Subcutaneous abdominal adipose tissue (tissue), 5 donors: ENCODE measurements around the gene RNF169.

Experiments used
- H3K27ac ChIP-seq: one replicate; pipeline ENCODE4 v1.7.0; 2013; ENCODE audit warnings: low read depth, mild to moderate bottlenecking, inconsistent platforms, low read length, moderate library complexity
- H3K27me3 ChIP-seq, 5 donors: one replicate each; pipeline ENCODE4 v1.7.0; 2013; ENCODE audit warnings: low read length in 5 of 5, inconsistent platforms in 1 of 5; ENCODE audit not compliant: control insufficient read depth in 5 of 5, insufficient read depth in 4 of 5
- H3K36me3 ChIP-seq, 5 donors: one replicate each; pipeline ENCODE4 v1.7.0; 2013; ENCODE audit warnings: low read length in 5 of 5; ENCODE audit not compliant: control insufficient read depth in 5 of 5, insufficient read depth in 5 of 5
- H3K4me1 ChIP-seq, 5 donors: one replicate each; pipeline ENCODE4 v1.7.0; 2013; ENCODE audit warnings: low read length in 5 of 5, mild to moderate bottlenecking in 3 of 5, moderate library complexity in 1 of 5; ENCODE audit not compliant: control insufficient read depth in 5 of 5, insufficient read depth in 5 of 5
- H3K4me3 ChIP-seq, 5 donors: one replicate each; pipeline ENCODE4 v1.7.0; 2013; ENCODE audit warnings: low read length in 5 of 5, low read depth in 1 of 5
- H3K9ac ChIP-seq, 5 donors: one replicate each; pipeline ENCODE4 v1.7.0; 2013; ENCODE audit warnings: low read length in 5 of 5, mild to moderate bottlenecking in 4 of 5, moderate library complexity in 3 of 5
- H3K9me3 ChIP-seq, 5 donors: one replicate each; pipeline ENCODE4 v1.7.0; 2013; ENCODE audit warnings: low read length in 5 of 5; ENCODE audit not compliant: control insufficient read depth in 5 of 5
- donor health status: healthy.
- donor health status: healthy.
- donor health status: healthy.
- donor health status: healthy.
- donor health status: healthy.

The RNF169 gene

DNA sequence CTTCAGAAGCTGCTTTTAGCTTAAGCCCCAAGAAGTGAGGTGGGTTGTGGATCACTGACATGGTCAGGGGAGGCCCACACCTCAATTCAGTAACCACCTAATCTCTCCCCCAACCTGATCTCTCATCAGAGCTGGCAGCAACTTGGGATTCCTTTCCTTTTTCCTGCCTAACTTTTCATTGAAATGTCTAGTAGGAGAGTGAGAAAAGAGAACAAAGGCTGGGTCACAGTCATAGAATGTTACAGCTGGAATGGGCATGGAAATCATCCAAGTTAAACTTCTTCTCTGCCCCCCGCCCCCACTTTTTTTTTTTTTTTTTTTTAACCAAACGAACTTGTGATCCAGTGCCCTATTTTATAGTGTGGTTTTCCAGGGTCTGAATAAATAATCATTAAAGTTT is 91.8 kb downstream of the RNF169 start:
- no peaks in the 10 kb centered on the region for H3K4me1 ChIP-seq
- H3K27ac ChIP-seq = no peak overlapping the region
- H3K4me3 ChIP-seq = no peak overlapping the region
- H3K36me3 ChIP-seq = peaks cover 29 to 69% (median 54%) of the 10 kb centered on the region in 5 donors
- no peak overlapping the region for H3K9ac ChIP-seq
- no peaks in the 10 kb centered on the region for H3K9me3 ChIP-seq
- no peaks in the 10 kb centered on the region for H3K27me3 ChIP-seq

DNA sequence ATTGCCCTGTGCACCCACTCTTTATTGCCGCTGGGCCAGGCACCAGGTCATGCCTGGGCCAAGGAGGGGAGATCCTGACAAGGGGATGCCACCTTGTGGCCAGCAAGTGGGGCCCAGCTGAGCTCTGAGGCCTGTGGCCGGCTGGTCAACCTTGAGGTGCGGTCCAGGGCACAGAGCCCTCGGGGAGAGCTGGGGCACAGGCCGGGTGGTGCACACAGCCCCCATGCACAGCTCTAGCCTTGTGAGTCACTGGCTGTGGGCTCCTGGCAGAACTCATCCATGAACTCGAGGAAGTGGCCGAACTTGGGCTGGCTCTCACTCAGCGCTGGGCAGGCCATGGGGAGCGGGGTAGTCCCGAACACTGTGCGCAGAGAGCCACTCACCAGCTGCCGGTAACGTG is 94.3 kb downstream of the RNF169 start:
- Histone ChIP-seq H3K4me1 (no peaks in the 10 kb centered on the region), H3K9ac (no peak overlapping the region), H3K4me3 (no peak overlapping the region), H3K27ac (no peak overlapping the region), H3K36me3 (peaks cover 17 to 58% (median 46%) of the 10 kb centered on the region in 5 donors), H3K27me3 (no peaks in the 10 kb centered on the region), H3K9me3 (no peaks in the 10 kb centered on the region)

DNA sequence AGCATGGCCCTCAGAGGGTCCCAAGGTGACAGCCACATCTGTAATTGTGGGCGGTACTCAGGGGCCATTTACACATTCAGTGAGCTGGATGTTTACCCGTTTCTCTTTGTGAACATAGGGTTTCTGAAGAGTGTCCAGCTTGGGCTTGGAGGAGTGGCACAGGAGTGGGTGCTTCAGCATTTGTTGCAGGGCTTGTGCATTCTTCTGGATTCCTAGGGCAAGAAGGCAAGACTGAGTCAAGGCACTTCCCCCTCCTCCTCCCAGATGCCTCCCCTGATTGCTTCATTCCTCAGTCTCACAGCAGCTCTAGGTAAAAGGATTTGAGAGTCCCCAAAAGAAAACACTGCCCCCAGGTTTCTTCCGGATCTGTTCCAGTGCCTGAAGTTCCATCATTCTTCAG is 95.4 kb downstream of the RNF169 start:
- no peak overlapping the region for H3K4me3 ChIP-seq
- no peak overlapping the region for H3K27ac ChIP-seq
- peaks cover 9 to 54% (median 47%) of the 10 kb centered on the region in 5 donors for H3K36me3 ChIP-seq
- no peak overlapping the region for H3K9ac ChIP-seq
- H3K9me3 ChIP-seq = no peaks in the 10 kb centered on the region
- no peaks in the 10 kb centered on the region for H3K4me1 ChIP-seq
- H3K27me3 ChIP-seq = no peaks in the 10 kb centered on the region

DNA sequence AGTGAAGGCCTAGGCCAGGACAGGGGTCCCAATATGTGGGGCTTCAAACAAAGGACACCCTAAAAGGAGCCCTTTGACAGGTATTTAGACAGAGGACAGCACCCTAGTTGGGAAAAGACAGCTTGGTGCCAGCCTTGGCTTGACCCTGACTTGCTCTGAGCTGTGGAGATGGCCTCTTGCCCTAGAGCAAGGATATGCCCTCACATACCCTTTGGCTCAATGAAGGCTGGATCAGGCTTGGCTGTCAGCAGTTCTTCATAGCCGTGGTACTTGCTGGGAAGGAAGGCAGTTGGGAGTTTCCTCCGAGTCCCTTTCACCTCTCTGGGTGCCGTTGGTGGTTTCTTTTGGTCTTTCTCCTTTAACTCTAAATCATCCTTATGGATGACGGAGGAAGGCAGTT is 96.2 kb downstream of the RNF169 start:
- Histone ChIP-seq H3K4me1 (no peaks in the 10 kb centered on the region), H3K36me3 (peaks cover 9 to 60% (median 47%) of the 10 kb centered on the region in 5 donors), H3K9ac (no peak overlapping the region), H3K4me3 (no peak overlapping the region), H3K27ac (no peak overlapping the region), H3K9me3 (no peaks in the 10 kb centered on the region), H3K27me3 (no peaks in the 10 kb centered on the region)

DNA sequence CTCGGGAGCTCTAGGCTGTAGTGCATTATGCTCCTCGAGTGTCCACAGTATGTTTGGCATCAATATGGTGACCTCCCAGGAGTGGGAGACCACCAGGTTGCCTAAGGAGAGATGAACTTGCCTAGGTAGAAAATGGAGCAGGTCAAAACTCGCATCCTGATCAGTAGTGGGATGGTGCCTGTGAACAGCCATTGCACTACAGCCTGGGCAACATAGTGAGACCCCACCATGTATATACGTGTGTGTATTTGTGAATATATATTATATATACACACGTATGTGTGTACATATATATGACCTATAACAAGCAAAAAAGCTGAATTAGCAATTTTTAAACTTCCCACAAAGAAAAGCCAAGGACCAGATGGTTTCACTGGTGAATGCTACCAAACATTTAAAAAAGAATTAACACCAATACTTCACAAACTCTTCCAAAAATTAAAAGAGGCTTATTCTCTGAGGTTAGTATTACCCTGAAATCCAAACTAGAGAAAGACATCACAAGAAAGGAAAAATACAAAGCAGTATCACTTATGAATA is 97.4 kb downstream of the RNF169 start:
- no peak overlapping the region for H3K27ac ChIP-seq
- no peak overlapping the region for H3K4me3 ChIP-seq
- no peaks in the 10 kb centered on the region for H3K27me3 ChIP-seq
- peaks cover 9 to 63% (median 49%) of the 10 kb centered on the region in 5 donors for H3K36me3 ChIP-seq
- H3K9ac ChIP-seq = no peak overlapping the region
- H3K4me1 ChIP-seq = no peaks in the 10 kb centered on the region
- no peaks in the 10 kb centered on the region for H3K9me3 ChIP-seq

DNA sequence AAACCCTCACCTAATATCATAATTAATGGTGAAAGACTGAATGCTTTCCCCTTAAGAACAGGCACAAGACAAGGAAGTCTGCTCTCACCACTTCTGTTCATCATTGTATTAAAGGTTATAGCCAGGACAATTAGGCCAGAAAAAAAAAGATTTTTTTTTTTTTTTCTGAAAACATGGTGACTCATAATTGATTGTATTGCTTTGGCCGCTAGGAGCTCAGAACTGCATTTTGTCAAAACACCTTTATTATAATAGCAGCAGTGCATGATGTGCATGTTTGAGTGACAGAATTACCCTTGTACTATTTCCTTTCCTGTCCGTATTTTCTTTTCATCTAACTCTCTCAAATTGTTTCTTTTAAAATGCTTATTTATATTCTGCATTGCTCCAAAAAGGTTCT is 98.1 kb downstream of the RNF169 start:
- H3K9ac ChIP-seq = no peak overlapping the region
- H3K27me3 ChIP-seq = no peaks in the 10 kb centered on the region
- no peaks in the 10 kb centered on the region for H3K4me1 ChIP-seq
- no peak overlapping the region for H3K27ac ChIP-seq
- peaks cover 6 to 65% (median 55%) of the 10 kb centered on the region in 5 donors for H3K36me3 ChIP-seq
- no peaks in the 10 kb centered on the region for H3K9me3 ChIP-seq
- H3K4me3 ChIP-seq = no peak overlapping the region

DNA sequence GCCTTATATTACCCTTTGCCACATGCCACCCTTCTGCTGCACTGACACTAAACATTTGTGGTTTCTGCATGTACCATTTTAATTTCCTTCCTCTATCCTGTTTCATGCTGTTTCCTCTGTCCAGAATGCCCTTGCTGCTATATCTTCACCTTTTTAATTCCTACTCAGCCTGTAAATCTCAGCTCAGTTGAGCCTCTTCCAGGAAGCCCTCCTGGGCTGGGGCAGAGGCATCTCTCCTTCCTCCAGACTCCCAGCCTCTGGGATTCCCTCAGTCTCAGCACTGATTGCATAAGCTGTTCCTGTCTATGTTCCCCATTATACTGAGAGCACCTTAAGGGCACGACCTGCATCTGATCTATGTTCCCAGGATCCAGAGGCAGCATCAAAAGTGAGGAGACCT is 98.7 kb downstream of the RNF169 start:
- Histone ChIP-seq H3K4me1 (no peaks in the 10 kb centered on the region), H3K9ac (no peak overlapping the region), H3K36me3 (peaks cover 3 to 65% (median 54%) of the 10 kb centered on the region in 5 donors), H3K4me3 (no peak overlapping the region), H3K9me3 (no peaks in the 10 kb centered on the region), H3K27ac (no peak overlapping the region), H3K27me3 (no peaks in the 10 kb centered on the region)

DNA sequence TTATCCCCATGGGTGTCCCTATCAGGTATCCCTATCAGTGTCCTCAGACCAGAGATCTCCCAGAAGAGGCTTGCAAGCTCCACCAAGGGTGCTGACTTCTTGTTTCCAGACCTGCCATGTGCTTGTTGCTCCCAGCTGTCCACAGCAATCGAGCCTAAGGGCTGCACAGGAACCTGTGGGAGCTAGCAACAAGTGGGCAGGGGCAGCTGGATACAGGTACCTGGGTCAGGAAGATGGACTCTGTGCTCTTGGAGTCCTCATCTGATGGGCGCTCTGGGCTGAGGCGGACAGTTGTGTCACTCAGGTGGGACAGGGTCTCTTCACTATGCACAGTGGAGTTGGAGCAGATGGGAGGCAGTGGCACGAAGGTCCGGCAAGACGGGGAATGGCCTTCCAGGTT is 99.2 kb downstream of the RNF169 start:
- Histone ChIP-seq H3K4me1 (no peaks in the 10 kb centered on the region), H3K9ac (no peak overlapping the region), H3K27me3 (no peaks in the 10 kb centered on the region), H3K36me3 (peaks cover 0 to 64% (median 52%) of the 10 kb centered on the region in 5 donors), H3K9me3 (no peaks in the 10 kb centered on the region), H3K27ac (no peak overlapping the region), H3K4me3 (no peak overlapping the region)

DNA sequence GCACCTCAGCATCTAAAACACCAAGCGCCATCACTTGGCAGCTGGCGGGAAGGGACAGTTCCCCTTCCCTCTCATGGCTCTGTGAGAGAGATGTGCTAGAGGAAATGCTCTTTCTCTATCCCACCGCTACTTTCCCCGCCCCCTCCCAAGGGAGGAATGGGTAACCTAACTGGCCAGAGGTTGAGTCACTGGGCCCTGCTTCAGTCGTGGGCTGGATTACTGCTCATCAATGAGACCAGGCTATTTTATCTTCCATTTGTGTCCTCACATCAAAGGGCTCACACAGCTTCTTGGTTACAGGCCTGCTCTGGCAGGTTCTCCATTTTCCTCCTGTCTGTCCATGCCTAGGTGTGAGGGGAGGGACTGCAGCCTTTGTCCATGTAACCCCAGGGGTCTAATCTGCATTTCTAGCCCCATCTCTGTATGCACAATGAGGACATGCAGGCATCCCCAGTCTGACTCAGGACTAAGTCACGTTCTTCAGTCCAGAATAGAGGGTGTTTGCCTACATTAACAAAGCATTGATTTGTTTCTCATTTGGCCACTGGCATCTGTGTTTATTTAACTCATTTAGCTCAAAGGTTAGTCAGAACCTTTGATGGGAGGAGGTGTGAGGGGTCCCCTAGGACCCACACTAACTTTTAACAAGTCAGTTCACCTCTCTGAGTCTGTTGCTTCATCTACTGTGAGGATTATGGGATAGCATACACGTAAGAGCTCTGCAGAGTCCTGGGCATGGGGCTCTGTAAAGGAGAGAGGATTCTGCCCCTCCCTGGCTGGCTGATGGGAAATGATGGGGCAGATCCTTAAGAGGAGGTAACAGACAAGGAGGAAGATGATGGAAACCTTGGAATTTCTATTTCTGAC is 101.1 kb downstream of the RNF169 start:
- H3K9ac ChIP-seq = no peak overlapping the region
- no peaks in the 10 kb centered on the region for H3K4me1 ChIP-seq
- H3K27me3 ChIP-seq = no peaks in the 10 kb centered on the region
- peaks cover 0 to 50% (median 36%) of the 10 kb centered on the region in 5 donors for H3K36me3 ChIP-seq
- no peak overlapping the region for H3K4me3 ChIP-seq
- H3K9me3 ChIP-seq = no peaks in the 10 kb centered on the region
- no peak overlapping the region for H3K27ac ChIP-seq

DNA sequence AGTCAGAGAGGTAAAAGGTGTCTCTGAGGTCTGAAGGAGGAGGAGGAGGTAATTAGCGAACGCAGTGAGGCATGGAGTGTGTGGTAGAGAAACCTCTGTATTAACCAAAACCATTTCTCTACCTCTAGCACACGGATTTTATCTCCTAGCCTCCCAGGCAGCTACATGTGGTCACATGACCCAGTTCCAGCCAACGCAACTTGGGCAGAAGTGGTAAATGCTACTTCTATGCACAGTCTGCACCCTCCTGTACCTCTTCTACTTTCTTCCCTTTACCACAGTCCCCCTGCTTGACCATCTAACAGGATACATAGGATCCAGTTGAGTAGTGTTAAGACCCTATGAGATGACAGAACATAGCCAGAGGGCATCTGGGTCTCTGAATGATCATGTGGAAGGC is 104.6 kb downstream of the RNF169 start:
- Histone ChIP-seq H3K27me3 (no peaks in the 10 kb centered on the region), H3K4me1 (no peaks in the 10 kb centered on the region), H3K27ac (no peak overlapping the region), H3K36me3 (peaks cover 10 to 51% (median 29%) of the 10 kb centered on the region in 5 donors), H3K9ac (no peak overlapping the region), H3K9me3 (no peaks in the 10 kb centered on the region), H3K4me3 (no peak overlapping the region)
